B cell (primary cell): ENCODE results near the gene GPC5. TPM values are rescaled to one million over a fixed set of nuclear protein-coding genes. Genes with fewer than 3 reads are reported as not detected.

Experiments used
- ATAC-seq: fragments of 200-7000 bp; cut with Tn5 transposase; one replicate; pipeline ENCODE4 v1.10.0; 2021; ENCODE audit warnings: low read depth, mild to moderate bottlenecking, moderate number of reproducible peaks, moderate library complexity
- CTCF ChIA-PET: fragments of 350-600 bp; sonication (Branson Sonifier 250); formaldehyde crosslinking; loops from one replicate; lab custom pipeline; 2021; ENCODE audit warnings: antibody characterized with exemption, inconsistent platforms; lab: Charles Lee
- POLR2A ChIA-PET: fragments of 350-600 bp; sonication (Branson Sonifier 250); formaldehyde crosslinking; loops from one replicate; lab custom pipeline; 2021; ENCODE audit warnings: antibody characterized with exemption; lab: Charles Lee
- DNase-seq: peaks from one replicate; pipeline ENCODE4 v3.0.0; 2013
- H2AFZ ChIP-seq: 2 replicates; pipeline ENCODE4 v1.6.1; 2012; ENCODE audit warnings: mild to moderate bottlenecking, low read depth, low read length; ENCODE audit not compliant: insufficient read depth, poor library complexity, severe bottlenecking
- H3K27ac ChIP-seq, 2 donors: 1 replicate in 1 of 2; 2 replicates in 1 of 2; pipeline ENCODE4 v1.5.1; 2012 to 2013; ENCODE audit warnings: low read length in 2 of 2, mild to moderate bottlenecking in 2 of 2, moderate library complexity in 1 of 2
- H3K27me3 ChIP-seq, 4 experiments: fragments of 200-600 bp in 1 of 4; sonication (generic) in 1 of 4; replicated peaks in 1 of 4; 1 replicate in 2 of 4; 2 replicates in 2 of 4; pipeline versions ENCODE4 v1.6.1 to v1.7.0; 2013 to 2016; ENCODE audit warnings: low read length in 3 of 4, mild to moderate bottlenecking in 2 of 4, mixed read lengths in 1 of 4, moderate library complexity in 1 of 4; ENCODE audit not compliant: insufficient read depth in 4 of 4, control insufficient read depth in 3 of 4; ENCODE audit errors: control extremely low read depth in 1 of 4
- H3K36me3 ChIP-seq, 2 experiments: replicated peaks in 1 of 2; 1 replicate in 1 of 2; 2 replicates in 1 of 2; pipeline versions ENCODE4 v1.6.1 to v1.7.1; 2013; ENCODE audit warnings: low read length in 1 of 2; ENCODE audit not compliant: insufficient read depth in 2 of 2, control insufficient read depth in 1 of 2; ENCODE audit errors: control extremely low read depth in 1 of 2, extremely low read depth in 1 of 2
- H3K4me1 ChIP-seq, 2 donors: fragments of 200-600 bp in 1 of 2; sonication (generic) in 1 of 2; 1 replicate in 1 of 2; 2 replicates in 1 of 2; pipeline versions ENCODE4 v1.5.1 to v1.6.1; 2013 to 2017; ENCODE audit warnings: low read length in 2 of 2; ENCODE audit not compliant: control insufficient read depth in 2 of 2, insufficient read depth in 2 of 2
- H3K4me2 ChIP-seq: replicated peaks from 2 replicates; pipeline ENCODE3; 2012; ENCODE audit warnings: mild to moderate bottlenecking, low read depth, low read length; ENCODE audit not compliant: poor library complexity, severe bottlenecking
- H3K4me3 ChIP-seq, 5 experiments: fragments of 200-600 bp in 1 of 5; sonication (generic) in 1 of 5; 1 replicate in 3 of 5; 2 replicates in 2 of 5; pipeline versions ENCODE4 v1.5.1 to v1.7.0; 2011 to 2016; ENCODE audit warnings: low read length in 4 of 5, mild to moderate bottlenecking in 4 of 5, low read depth in 2 of 5, control low read depth in 1 of 5, moderate library complexity in 1 of 5; ENCODE audit not compliant: insufficient read depth in 1 of 5; ENCODE audit errors: control extremely low read depth in 1 of 5, extremely low read depth in 1 of 5
- H3K79me2 ChIP-seq: fragments of 200-600 bp; sonication (generic); one replicate; pipeline ENCODE4 v1.6.0; 2016; ENCODE audit warnings: low read length; ENCODE audit not compliant: control insufficient read depth, insufficient read depth
- H3K9ac ChIP-seq: fragments of 200-600 bp; sonication (generic); 2 replicates; pipeline ENCODE4 v1.6.1; 2017; ENCODE audit warnings: mild to moderate bottlenecking, low read length, moderate library complexity
- H3K9me3 ChIP-seq, 3 donors: one replicate each; pipeline versions ENCODE4 v1.6.1 to v1.7.1; 2013; ENCODE audit warnings: low read length in 2 of 3; ENCODE audit not compliant: control insufficient read depth in 2 of 3, insufficient read depth in 1 of 3; ENCODE audit errors: control extremely low read depth in 1 of 3
- H4K20me1 ChIP-seq: 2 replicates; pipeline ENCODE4 v1.6.0; 2012; ENCODE audit warnings: mild to moderate bottlenecking, low read length; ENCODE audit not compliant: insufficient read depth, control insufficient read depth, poor library complexity, severe bottlenecking
- H3K27ac Mint-ChIP-seq: one replicate; pipeline ENCODE4 v1.8.0; 2021; ENCODE audit warnings: mixed read lengths
- H3K27me3 Mint-ChIP-seq: one replicate; pipeline ENCODE4 v1.8.0; 2021; ENCODE audit warnings: mixed read lengths
- H3K4me1 Mint-ChIP-seq: one replicate; pipeline ENCODE4 v1.8.0; 2021; ENCODE audit warnings: mixed read lengths
- H3K4me3 Mint-ChIP-seq: one replicate; pipeline ENCODE4 v1.8.0; 2021; ENCODE audit warnings: mixed read lengths
- H3K9me3 Mint-ChIP-seq: one replicate; pipeline ENCODE4 v1.8.0; 2022; ENCODE audit warnings: mixed read lengths; ENCODE audit not compliant: insufficient read depth
- EZH2 ChIP-seq: IDR thresholded peaks from 2 replicates; pipeline ENCODE4 v1.6.1; 2012; ENCODE audit warnings: borderline replicate concordance, low read depth, mild to moderate bottlenecking, moderate library complexity, low read length; ENCODE audit not compliant: insufficient read depth, poor library complexity, severe bottlenecking
- WGBS: methylation state at CpG from one replicate; pipeline ENCODE4 v1.1.5; 2013; ENCODE audit warnings: missing lambda C conversion rate; ENCODE audit not compliant: insufficient coverage; 5-methylcytosine and 5-hydroxymethylcytosine counted together
- intact Hi-C: fragments of 100-400 bp; cut with micrococcal nuclease; formaldehyde crosslinking; loops from one replicate; pipeline ENCODE4 v1.10.0; 2022
- polyA plus RNA-seq: library from polyadenylated mRNA; depleted of rRNA; stranded (reverse); fragments of >200 nt; gene quantifications from 2 replicates; pipeline ENCODE4 v1.2.3, GENCODE V29; 2012
- total RNA-seq, 2 donors: library from RNA; stranded (reverse); fragments of 120-200 nt in 1 of 2; gene quantifications; 1 replicate in 1 of 2; 2 replicates in 1 of 2; pipeline versions ENCODE4 v1.2.3 to v1.2.4, GENCODE V29; 2013 to 2022
- TF ChIP-seq, protein P1 (sequence below): fragments of 200-600 bp; IDR thresholded peaks from one replicate; pipeline ENCODE4 v1.8.0; 2022; ENCODE audit warnings: antibody characterized with exemption, mild to moderate bottlenecking

The GPC5 gene
- total and polyA plus RNA-seq, 2 donors (not counting 1 experiment from before 2014, with no cell fraction given) = 0.15 to 0.30 TPM

GRCh38 chr13:91368101-91368500, 30.3 kb upstream of the GPC5 start:
- Mint-ChIP-seq H3K4me1 (no peaks in the 10 kb centered on the region), H3K4me3 (no peak overlapping the region), H3K27me3 (no peaks in the 10 kb centered on the region), H3K27ac (no peak overlapping the region), H3K9me3 (no peaks in the 10 kb centered on the region)
- Histone ChIP-seq H4K20me1 (no peaks in the 10 kb centered on the region), H3K4me2 (no peak overlapping the region), H3K9me3 (no peaks in the 10 kb centered on the region), H3K4me1 (no peaks in the 10 kb centered on the region), H3K4me3 (no peak overlapping the region), H2AFZ (no peak overlapping the region), H3K27ac (no peak overlapping the region), H3K27me3 (no peaks in the 10 kb centered on the region), H3K9ac (no peak overlapping the region), H3K36me3 (no peaks in the 10 kb centered on the region), H3K79me2 (no peaks in the 10 kb centered on the region)
- intact Hi-C loops = no loop called here
- POLR2A ChIA-PET = no interaction called here
- WGBS = no CpG with 5 or more reads among the region's 1 CpG
- DNase-seq (no peak), ATAC-seq (no peak)
- CTCF ChIA-PET = no interaction called here
- TF ChIP-seq EZH2 = no peak
- TF ChIP-seq, protein P1, sequence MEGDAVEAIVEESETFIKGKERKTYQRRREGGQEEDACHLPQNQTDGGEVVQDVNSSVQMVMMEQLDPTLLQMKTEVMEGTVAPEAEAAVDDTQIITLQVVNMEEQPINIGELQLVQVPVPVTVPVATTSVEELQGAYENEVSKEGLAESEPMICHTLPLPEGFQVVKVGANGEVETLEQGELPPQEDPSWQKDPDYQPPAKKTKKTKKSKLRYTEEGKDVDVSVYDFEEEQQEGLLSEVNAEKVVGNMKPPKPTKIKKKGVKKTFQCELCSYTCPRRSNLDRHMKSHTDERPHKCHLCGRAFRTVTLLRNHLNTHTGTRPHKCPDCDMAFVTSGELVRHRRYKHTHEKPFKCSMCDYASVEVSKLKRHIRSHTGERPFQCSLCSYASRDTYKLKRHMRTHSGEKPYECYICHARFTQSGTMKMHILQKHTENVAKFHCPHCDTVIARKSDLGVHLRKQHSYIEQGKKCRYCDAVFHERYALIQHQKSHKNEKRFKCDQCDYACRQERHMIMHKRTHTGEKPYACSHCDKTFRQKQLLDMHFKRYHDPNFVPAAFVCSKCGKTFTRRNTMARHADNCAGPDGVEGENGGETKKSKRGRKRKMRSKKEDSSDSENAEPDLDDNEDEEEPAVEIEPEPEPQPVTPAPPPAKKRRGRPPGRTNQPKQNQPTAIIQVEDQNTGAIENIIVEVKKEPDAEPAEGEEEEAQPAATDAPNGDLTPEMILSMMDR = no peak

DNA sequence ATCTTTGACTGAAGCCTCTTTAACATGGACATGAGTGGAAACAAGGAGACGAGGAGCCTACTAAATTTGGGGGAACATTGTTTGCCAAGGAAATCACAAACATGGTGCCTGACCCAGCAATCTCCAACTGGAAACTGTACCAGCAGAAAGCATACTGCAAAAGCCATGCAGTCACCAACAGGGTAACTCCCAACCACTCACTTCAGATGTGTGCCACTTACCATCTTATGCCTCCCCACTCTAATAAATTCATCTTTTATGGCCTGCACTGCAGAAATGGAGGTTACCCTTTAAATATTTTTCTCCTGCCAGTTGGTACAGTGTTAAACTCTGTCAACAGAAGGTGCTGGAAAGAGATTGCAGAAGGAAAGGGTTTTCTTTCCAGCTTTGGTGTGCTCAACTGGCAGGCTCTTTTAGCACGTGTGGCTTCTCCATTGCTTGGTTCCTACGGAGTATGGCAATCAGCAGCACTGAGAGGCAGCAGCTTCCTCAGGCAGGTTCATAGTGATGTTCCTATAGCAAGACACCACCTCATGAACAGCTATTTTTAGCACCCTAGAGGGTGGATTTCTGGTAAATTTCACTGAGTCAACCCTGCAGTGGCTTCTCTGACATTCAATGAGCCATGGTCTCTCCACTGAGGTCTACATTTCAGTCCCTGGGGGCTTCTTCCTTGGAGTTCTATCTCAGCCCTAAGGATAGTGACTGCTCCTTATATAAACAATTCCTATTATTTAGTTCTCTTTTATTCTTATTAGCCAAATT, 29.6 kb upstream of the GPC5 start:
- Histone ChIP-seq H3K9me3 (no peaks in the 10 kb centered on the region), H3K36me3 (no peaks in the 10 kb centered on the region), H3K27ac (no peak overlapping the region), H2AFZ (no peak overlapping the region), H4K20me1 (no peaks in the 10 kb centered on the region), H3K9ac (no peak overlapping the region), H3K27me3 (no peaks in the 10 kb centered on the region), H3K4me3 (no peak overlapping the region), H3K79me2 (no peaks in the 10 kb centered on the region), H3K4me2 (no peak overlapping the region), H3K4me1 (no peaks in the 10 kb centered on the region)
- no peak overlapping the region for H3K27ac Mint-ChIP-seq
- no peaks in the 10 kb centered on the region for H3K27me3 Mint-ChIP-seq
- CTCF ChIA-PET = no interaction called here
- H3K4me3 Mint-ChIP-seq = no peak overlapping the region
- TF ChIP-seq EZH2 = no peak
- TF ChIP-seq, protein P1 = no peak
- no peaks in the 10 kb centered on the region for H3K4me1 Mint-ChIP-seq
- H3K9me3 Mint-ChIP-seq = no peaks in the 10 kb centered on the region
- 93% methylated on average over 3 of the region's 3 CpGs for WGBS
- no peak for ATAC-seq
- POLR2A ChIA-PET = no interaction called here
- intact Hi-C loops = no loop called here
- DNase-seq = no peak
